Heart left ventricle (tissue), 16 donors: Measurements from ENCODE around the gene SIPA1L2. TPM values are rescaled to one million over a fixed set of nuclear protein-coding genes. Genes with fewer than 3 reads are reported as not detected.

Experiments used
- ATAC-seq, 4 donors: fragments of 200-7000 bp; cut with Tn5 transposase; one replicate each; pipeline ENCODE4 v1.9.1; 2020 to 2022; ENCODE audit warnings: moderate library complexity in 4 of 4, mild to moderate bottlenecking in 3 of 4, moderate number of reproducible peaks in 1 of 4
- DNase-seq, 5 donors: peaks; one replicate each; pipeline ENCODE4 v3.0.0-alpha.2; 2020
- H3K27ac ChIP-seq, 12 donors: fragments of 200-600 bp; sonication (generic) in 4 of 12; one replicate each; pipeline versions ENCODE4 v1.5.0 to v1.8.0; 2016 to 2022; ENCODE audit warnings: mild to moderate bottlenecking in 2 of 12
- H3K27me3 ChIP-seq, 9 donors: fragments of 200-600 bp; sonication (generic) in 2 of 9; one replicate each; pipeline versions ENCODE4 v1.5.1 to v1.8.0; 2016 to 2022; ENCODE audit warnings: mild to moderate bottlenecking in 3 of 9
- H3K36me3 ChIP-seq, 9 donors: fragments of 200-600 bp; sonication (generic) in 2 of 9; one replicate each; pipeline versions ENCODE4 v1.5.0 to v1.8.0; 2018 to 2022; ENCODE audit warnings: mild to moderate bottlenecking in 2 of 9
- H3K4me1 ChIP-seq, 12 donors: fragments of 200-600 bp; sonication (generic) in 4 of 12; one replicate each; pipeline versions ENCODE4 v1.5.0 to v1.8.0; 2016 to 2022; ENCODE audit warnings: mild to moderate bottlenecking in 3 of 12
- H3K4me3 ChIP-seq, 12 donors: fragments of 200-600 bp; sonication (generic) in 4 of 12; one replicate each; pipeline versions ENCODE4 v1.5.0 to v1.8.0; 2017 to 2022; ENCODE audit warnings: mild to moderate bottlenecking in 9 of 12, moderate library complexity in 4 of 12
- H3K9me3 ChIP-seq, 12 donors: fragments of 200-600 bp; sonication (generic) in 4 of 12; one replicate each; pipeline versions ENCODE4 v1.5.0 to v1.8.0; 2016 to 2022; ENCODE audit warnings: mild to moderate bottlenecking in 1 of 12
- POLR2A ChIP-seq, 2 donors: fragments of 450-650 bp; IDR thresholded peaks; one replicate each; pipeline ENCODE4 v1.6.1; 2017; ENCODE audit warnings: antibody characterized with exemption in 2 of 2, mild to moderate bottlenecking in 2 of 2, moderate library complexity in 2 of 2
- WGBS, 4 donors: extraction: QIAGEN DNeasy Blood & Tissue Kit in 2 of 4; methylation state at CpG; one replicate each; pipeline versions ENCODE4 v1.1.5 to v1.1.7; 2013 to 2018; 5-methylcytosine and 5-hydroxymethylcytosine counted together
- intact Hi-C, 10 donors: fragments of 100-400 bp; cut with DNase I; formaldehyde crosslinking; loops; one replicate each; pipeline versions ENCODE4 v1.11.1 to v1.14.2; 2022
- polyA plus RNA-seq, 2 donors: library from polyadenylated mRNA; stranded (reverse); fragments of 200-250 nt; gene quantifications; one replicate each; pipeline ENCODE4 v1.2.3, GENCODE V29; 2013
- total RNA-seq, 9 donors: library from RNA; depleted of rRNA in 2 of 9; stranded (reverse); fragments of >200 nt in 2 of 9; fragmentation: NEBNext Ultra II Directional in 3 of 9; extraction: Animal tissue kit (Norgen Biotek cat#: 25700) in 3 of 9; gene quantifications; one replicate each; pipeline versions ENCODE4 v1.1.0 to v1.2.4, GENCODE V29; 2016 to 2023
- TF ChIP-seq, protein P1 (sequence below), 12 donors: fragments of 200-600 bp; sonication (generic) in 4 of 12; IDR thresholded peaks; one replicate each; pipeline versions ENCODE4 v1.5.0 to v1.8.0; 2018 to 2022; ENCODE audit warnings: antibody characterized with exemption in 12 of 12, mild to moderate bottlenecking in 5 of 12
- donor health status: ischemic (EF 13 %, LVEDD 7.1; RV severe dilation, severe dysfunction).
- donor health status: healthy with polysubstance abuse.
- donor health status: DM: no; HTN: yes; CAD: no.
- donor health status: DM: no; HTN: no; CAD: no.
- donor health status: ischemic (EF 25% LVEDD 6.9; RV normal size, moderate dysfunction).
- donor health status: ischemic (EF 25% LVEDD 5.7; RV mildly dilated, moderate dysfunction).
- donor health status: healthy.
- donor health status: DM: yes; HTN: yes; CAD: no.
- donor health status: ischemic (EF 35%, LVEDD 5.7; RV mildly dilated, moderate dysfunction).
- donor health status: nonischemic (EF 11% LVEDD 7.7; RV severe dilation, severe dysfunction).
- donor health status: DM: yes; HTN: yes; CAD: no.
- donor health status: PGD.
- donor health status: ischemic (EF 29% LVEDD 5.4; RV normal size, mild dysfunction).
- donor health status: nonischemic (EF 23%, LVEDD 6.1; RV moderate dilation, normal function).

Gene SIPA1L2
- total and polyA plus RNA-seq, 11 donors: 18.1 to 148 (median 102) TPM

DNA sequence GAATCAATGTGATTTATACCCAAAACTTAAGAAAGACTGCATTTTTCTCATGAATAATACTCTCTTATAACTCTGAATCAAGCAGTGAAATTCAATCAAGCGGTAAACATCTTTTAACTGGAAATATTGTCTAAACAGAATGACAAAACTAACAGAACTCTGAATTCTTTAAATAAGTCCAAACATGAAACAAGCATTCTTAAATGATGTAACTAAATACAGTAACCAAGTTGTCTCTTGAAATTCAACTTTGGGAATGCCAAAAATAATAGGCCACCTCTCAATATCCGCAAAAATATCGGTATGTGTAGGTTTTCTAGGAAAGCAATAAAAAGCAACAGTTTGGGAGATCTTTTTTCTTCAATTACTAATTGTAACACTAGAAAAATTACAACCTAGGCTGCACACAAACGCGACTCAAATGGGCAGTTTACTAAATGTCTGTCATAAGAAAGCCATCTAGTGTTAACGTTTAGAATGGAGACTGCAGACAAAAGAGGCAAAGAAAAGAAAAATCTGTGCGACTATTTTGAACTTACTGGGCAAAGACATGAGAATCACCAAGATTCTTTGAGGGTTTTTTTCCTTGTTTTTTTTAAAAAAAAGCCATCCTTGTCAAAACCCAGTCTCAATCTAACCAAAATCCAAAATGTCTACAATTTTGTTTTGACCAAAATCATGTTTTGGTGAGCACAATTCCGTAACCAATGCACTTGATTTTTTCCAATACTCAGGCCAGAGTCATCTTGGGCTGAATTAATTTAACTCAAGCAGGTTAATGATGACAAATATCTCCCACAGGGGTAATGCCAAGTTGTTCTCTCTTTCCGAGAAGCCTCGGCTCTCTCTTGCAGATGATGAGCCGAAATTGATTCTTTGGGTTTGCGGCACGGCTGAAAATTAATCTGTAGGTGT, 1.3 kb downstream of the SIPA1L2 start:
- TF ChIP-seq, protein P1, sequence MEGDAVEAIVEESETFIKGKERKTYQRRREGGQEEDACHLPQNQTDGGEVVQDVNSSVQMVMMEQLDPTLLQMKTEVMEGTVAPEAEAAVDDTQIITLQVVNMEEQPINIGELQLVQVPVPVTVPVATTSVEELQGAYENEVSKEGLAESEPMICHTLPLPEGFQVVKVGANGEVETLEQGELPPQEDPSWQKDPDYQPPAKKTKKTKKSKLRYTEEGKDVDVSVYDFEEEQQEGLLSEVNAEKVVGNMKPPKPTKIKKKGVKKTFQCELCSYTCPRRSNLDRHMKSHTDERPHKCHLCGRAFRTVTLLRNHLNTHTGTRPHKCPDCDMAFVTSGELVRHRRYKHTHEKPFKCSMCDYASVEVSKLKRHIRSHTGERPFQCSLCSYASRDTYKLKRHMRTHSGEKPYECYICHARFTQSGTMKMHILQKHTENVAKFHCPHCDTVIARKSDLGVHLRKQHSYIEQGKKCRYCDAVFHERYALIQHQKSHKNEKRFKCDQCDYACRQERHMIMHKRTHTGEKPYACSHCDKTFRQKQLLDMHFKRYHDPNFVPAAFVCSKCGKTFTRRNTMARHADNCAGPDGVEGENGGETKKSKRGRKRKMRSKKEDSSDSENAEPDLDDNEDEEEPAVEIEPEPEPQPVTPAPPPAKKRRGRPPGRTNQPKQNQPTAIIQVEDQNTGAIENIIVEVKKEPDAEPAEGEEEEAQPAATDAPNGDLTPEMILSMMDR (IDR thresholded peaks at IDR 0.05): peak in 11 of 12 donors; percentile 14 to 62 (median 50)
- TF ChIP-seq POLR2A (IDR thresholded peaks at IDR 0.05): no peak
- H3K27me3 ChIP-seq: no peaks in the 10 kb centered on the region
- peak overlapping the region; percentile 73 to 98 (median 88) for H3K27ac ChIP-seq
- DNase-seq (no peak), ATAC-seq (peak in 2 of 4 donors; percentile 28 to 35)
- no peaks in the 10 kb centered on the region for H3K36me3 ChIP-seq
- H3K4me1 ChIP-seq: peaks cover 0 to 61% (median 37%) of the 10 kb centered on the region in 12 donors
- 7 to 11% (median 10%) methylated on average over 13 of the region's 13 CpGs for WGBS, 4 donors
- H3K9me3 ChIP-seq: no peaks in the 10 kb centered on the region
- peak overlapping the region; percentile 62 to 96 (median 90) for H3K4me3 ChIP-seq
- intact Hi-C loops: loop anchor here (1.0 to 10.0 kb wide), 30 partner anchors 54 to 874 kb away; no protein-coding TSS in a partner anchor

DNA sequence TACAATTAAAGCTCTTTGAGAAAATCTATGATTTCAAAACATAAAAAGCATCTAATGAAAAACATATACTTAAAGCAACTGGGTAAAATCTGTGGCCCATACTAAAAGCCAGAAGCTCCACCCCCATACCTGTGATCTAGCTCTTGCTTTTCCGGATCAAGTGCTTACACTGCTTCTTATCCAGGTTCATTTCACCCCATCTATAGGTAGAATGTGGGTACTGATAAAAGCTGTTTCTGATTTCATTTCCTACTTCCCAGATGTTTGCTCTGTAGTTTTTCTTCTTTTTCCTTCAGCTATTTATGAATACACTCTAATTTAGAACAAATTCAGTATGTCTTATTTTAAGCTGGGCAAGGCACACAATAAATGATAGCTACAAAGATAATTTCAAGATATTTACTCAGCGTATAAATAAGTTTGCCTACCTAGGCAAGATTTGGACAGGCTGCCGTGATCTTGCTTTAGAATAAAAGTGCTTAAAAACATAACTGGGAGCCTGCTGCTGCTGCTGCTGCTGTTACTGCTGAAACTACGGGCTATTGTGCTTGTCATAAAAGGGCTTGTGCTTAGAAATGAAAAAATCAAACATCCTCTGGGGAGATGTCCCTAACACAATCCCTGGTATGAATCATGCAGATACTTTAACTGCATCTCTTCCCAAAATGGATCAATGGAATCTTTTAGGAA, 2.1 kb downstream of the SIPA1L2 start:
- no peak for DNase-seq
- H3K4me1 ChIP-seq: peaks cover 0 to 69% (median 41%) of the 10 kb centered on the region in 12 donors
- H3K27ac ChIP-seq: peak overlapping the region in 9 of 12 donors; percentile 8 to 98 (median 85)
- H3K27me3 ChIP-seq: no peaks in the 10 kb centered on the region
- TF ChIP-seq, protein P1 (IDR thresholded peaks at IDR 0.05): peak in 6 of 12 donors; percentile 11 to 37 (median 30)
- no peak for TF ChIP-seq POLR2A (IDR thresholded peaks at IDR 0.05)
- 25 to 35% (median 32%) methylated on average over 4 of the region's 4 CpGs for WGBS, 4 donors
- intact Hi-C loops: loop anchor here (1.0 to 10.0 kb wide), 31 partner anchors 53 to 873 kb away; no protein-coding TSS in a partner anchor
- ATAC-seq: no peak
- H3K4me3 ChIP-seq: peak overlapping the region; percentile 9 to 96 (median 90)
- no peaks in the 10 kb centered on the region for H3K36me3 ChIP-seq
- no peaks in the 10 kb centered on the region for H3K9me3 ChIP-seq

DNA sequence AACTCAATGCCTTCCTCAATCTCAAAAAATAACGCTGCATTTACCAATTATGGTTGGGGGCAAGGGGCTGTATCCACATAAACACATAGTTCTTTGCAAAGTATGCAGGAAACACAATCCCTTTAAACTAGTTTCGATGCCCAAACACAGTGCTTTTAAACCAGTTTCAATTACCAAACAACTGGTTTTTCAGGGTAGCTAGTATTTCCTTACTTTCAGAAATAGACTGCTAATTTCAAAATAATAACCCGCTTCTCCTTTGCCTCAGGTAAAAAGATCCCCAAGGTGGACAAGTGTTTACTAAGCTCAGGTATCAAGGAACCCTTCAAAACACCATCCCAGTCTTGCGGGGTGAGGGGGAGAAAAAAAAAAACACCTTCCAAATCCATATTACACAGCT, 2.8 kb downstream of the SIPA1L2 start:
- no peaks in the 10 kb centered on the region for H3K27me3 ChIP-seq
- H3K9me3 ChIP-seq: no peaks in the 10 kb centered on the region
- intact Hi-C loops: loop anchor here (2.0 to 10.0 kb wide), 29 partner anchors 52 to 872 kb away; no protein-coding TSS in a partner anchor
- no peaks in the 10 kb centered on the region for H3K36me3 ChIP-seq
- H3K4me3 ChIP-seq: peak overlapping the region in 9 of 12 donors; percentile 78 to 96 (median 92)
- TF ChIP-seq, protein P1 (IDR thresholded peaks at IDR 0.05): no peak
- no peak for TF ChIP-seq POLR2A (IDR thresholded peaks at IDR 0.05)
- peaks cover 0 to 75% (median 47%) of the 10 kb centered on the region in 12 donors for H3K4me1 ChIP-seq
- DNase-seq: no peak
- ATAC-seq: no peak
- H3K27ac ChIP-seq: peak overlapping the region in 5 of 12 donors; percentile 81 to 96 (median 92)
- 63 to 81% (median 75%) methylated on average over 4 of the region's 4 CpGs for WGBS, 4 donors
